HFFc6 (cell line): ENCODE results near the gene SLC26A4. TPM values are rescaled to one million over a fixed set of nuclear protein-coding genes. Genes with fewer than 3 reads are reported as not detected.

Source experiments
- DNase-seq: peaks from one replicate; pipeline ENCODE4 v3.0.0-alpha.2; 2018
- H3K27ac Mint-ChIP-seq: 2 replicates; pipeline ENCODE4 v1.8.0; 2020; ENCODE audit warnings: mild to moderate bottlenecking, mixed read lengths
- H3K27me3 Mint-ChIP-seq: 2 replicates; pipeline ENCODE4 v1.8.0; 2021; ENCODE audit warnings: mild to moderate bottlenecking, moderate library complexity, mixed read lengths; ENCODE audit not compliant: insufficient read depth
- H3K36me3 Mint-ChIP-seq: 2 replicates; pipeline ENCODE4 v1.8.0; 2021; ENCODE audit warnings: low read depth, mixed read lengths
- H3K4me1 Mint-ChIP-seq: 2 replicates; pipeline ENCODE4 v1.8.0; 2020; ENCODE audit warnings: low read depth, mixed read lengths
- H3K4me3 Mint-ChIP-seq: 2 replicates; pipeline ENCODE4 v1.8.0; 2020; ENCODE audit warnings: mild to moderate bottlenecking, moderate library complexity, mixed read lengths
- H3K9me3 Mint-ChIP-seq: 2 replicates; pipeline ENCODE4 v1.8.0; 2020; ENCODE audit warnings: mild to moderate bottlenecking, mixed read lengths
- total RNA-seq, 6 experiments: library from RNA; stranded (reverse); fragmentation: NEBNext Ultra II Directional; extraction: Animal tissue kit (Norgen Biotek cat#: 25700); gene quantifications; 2 replicates in 1 of 6; 3 replicates in 5 of 6; pipeline ENCODE4 v1.2.3, GENCODE V29; 2021
- TF ChIP-seq, protein P1 (sequence below): fragments of 200-600 bp; sonication (generic); IDR thresholded peaks from 2 replicates; pipeline ENCODE4 v1.5.0; 2021; ENCODE audit warnings: antibody characterized with exemption, mild to moderate bottlenecking

SLC26A4 gene
- total RNA-seq, 6 experiments from 2014 or later: 0.18 to 0.63 (median 0.21) TPM; not detected in 1

GRCh38 chr7:107658467-107658866 is 2.2 kb upstream of the SLC26A4 start:
- Mint-ChIP-seq H3K9me3 (no peaks in the 10 kb centered on the region), H3K4me3 (no peak overlapping the region), H3K27me3 (peaks cover 8% of the 10 kb centered on the region), H3K36me3 (no peaks in the 10 kb centered on the region), H3K27ac (no peak overlapping the region), H3K4me1 (peaks cover 31% of the 10 kb centered on the region)
- TF ChIP-seq, protein P1, sequence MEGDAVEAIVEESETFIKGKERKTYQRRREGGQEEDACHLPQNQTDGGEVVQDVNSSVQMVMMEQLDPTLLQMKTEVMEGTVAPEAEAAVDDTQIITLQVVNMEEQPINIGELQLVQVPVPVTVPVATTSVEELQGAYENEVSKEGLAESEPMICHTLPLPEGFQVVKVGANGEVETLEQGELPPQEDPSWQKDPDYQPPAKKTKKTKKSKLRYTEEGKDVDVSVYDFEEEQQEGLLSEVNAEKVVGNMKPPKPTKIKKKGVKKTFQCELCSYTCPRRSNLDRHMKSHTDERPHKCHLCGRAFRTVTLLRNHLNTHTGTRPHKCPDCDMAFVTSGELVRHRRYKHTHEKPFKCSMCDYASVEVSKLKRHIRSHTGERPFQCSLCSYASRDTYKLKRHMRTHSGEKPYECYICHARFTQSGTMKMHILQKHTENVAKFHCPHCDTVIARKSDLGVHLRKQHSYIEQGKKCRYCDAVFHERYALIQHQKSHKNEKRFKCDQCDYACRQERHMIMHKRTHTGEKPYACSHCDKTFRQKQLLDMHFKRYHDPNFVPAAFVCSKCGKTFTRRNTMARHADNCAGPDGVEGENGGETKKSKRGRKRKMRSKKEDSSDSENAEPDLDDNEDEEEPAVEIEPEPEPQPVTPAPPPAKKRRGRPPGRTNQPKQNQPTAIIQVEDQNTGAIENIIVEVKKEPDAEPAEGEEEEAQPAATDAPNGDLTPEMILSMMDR: no peak
- DNase-seq: no peak

DNA sequence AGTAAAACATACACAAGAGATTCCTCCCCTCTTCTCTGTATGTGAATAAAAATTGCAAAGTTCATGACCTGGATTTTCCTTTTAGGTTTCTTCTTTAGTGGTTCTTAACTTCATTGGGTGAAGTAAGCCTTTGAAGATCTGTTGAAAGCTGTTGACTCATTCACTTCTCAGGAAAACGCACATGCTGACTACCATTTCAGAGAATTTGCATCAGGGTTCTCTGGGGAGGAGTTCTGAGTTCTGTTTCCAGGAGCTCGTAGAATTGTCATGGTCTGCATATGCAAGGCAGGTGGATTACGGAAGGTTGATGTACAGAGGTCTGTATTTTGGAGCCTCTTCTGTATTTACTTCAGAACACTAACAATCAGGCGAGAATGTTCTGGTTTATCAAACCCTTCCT is 962 bp upstream of the SLC26A4 start:
- TF ChIP-seq, protein P1: no peak
- H3K36me3 Mint-ChIP-seq: no peaks in the 10 kb centered on the region
- H3K4me1 Mint-ChIP-seq: peaks cover 31% of the 10 kb centered on the region
- H3K9me3 Mint-ChIP-seq: no peaks in the 10 kb centered on the region
- peak overlapping the region; percentile 20; the same call in 1 of the 2 replicates for H3K27ac Mint-ChIP-seq
- DNase-seq: peak; percentile 68
- H3K4me3 Mint-ChIP-seq: no peak overlapping the region; the same call in 1 of the 2 replicates
- peaks cover 8% of the 10 kb centered on the region for H3K27me3 Mint-ChIP-seq

DNA sequence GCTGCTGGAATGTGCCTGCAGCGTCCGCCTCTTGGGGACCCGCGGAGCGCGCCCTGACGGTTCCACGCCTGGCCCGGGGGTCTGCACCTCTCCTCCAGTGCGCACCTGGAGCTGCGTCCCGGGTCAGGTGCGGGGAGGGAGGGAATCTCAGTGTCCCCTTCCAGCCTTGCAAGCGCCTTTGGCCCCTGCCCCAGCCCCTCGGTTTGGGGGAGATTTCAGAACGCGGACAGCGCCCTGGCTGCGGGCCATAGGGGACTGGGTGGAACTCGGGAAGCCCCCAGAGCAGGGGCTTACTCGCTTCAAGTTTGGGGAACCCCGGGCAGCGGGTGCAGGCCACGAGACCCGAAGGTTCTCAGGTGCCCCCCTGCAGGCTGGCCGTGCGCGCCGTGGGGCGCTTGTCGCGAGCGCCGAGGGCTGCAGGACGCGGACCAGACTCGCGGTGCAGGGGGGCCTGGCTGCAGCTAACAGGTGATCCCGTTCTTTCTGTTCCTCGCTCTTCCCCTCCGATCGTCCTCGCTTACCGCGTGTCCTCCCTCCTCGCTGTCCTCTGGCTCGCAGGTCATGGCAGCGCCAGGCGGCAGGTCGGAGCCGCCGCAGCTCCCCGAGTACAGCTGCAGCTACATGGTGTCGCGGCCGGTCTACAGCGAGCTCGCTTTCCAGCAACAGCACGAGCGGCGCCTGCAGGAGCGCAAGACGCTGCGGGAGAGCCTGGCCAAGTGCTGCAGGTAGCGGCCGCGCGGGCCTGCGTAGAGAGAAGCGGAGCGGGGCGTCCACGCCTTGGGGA is 645 bp downstream of the SLC26A4 start:
- Mint-ChIP-seq H3K36me3 (no peaks in the 10 kb centered on the region), H3K27me3 (peaks cover 8% of the 10 kb centered on the region), H3K27ac (no peak overlapping the region), H3K4me1 (peaks cover 22% of the 10 kb centered on the region), H3K9me3 (no peaks in the 10 kb centered on the region), H3K4me3 (peak overlapping the region; percentile 85)
- peak; percentile 27 for DNase-seq
- TF ChIP-seq, protein P1: no peak

GRCh38 chr7:107661865-107662379 is 1.3 kb downstream of the SLC26A4 start:
- no peak for DNase-seq
- Mint-ChIP-seq H3K4me3 (peak overlapping the region; percentile 85), H3K4me1 (peaks cover 22% of the 10 kb centered on the region), H3K27me3 (peaks cover 8% of the 10 kb centered on the region), H3K36me3 (no peaks in the 10 kb centered on the region), H3K27ac (no peak overlapping the region), H3K9me3 (no peaks in the 10 kb centered on the region)
- TF ChIP-seq, protein P1: peak; percentile 9; the same call in 1 of the 2 replicates

DNA sequence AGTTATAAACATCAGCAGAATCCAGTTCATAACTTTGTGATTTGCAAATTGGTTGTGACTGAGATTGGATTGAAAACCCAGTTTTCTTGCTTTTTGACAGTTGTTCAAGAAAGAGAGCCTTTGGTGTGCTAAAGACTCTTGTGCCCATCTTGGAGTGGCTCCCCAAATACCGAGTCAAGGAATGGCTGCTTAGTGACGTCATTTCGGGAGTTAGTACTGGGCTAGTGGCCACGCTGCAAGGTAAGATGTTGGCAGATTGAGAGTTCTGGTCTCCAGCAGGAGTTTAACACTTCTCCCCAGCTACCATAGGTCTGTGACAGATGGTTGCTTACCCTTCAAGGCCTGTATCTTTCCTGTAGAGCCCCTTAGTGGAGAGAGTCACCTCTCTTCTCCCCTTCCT is 2.6 kb downstream of the SLC26A4 start:
- no peak for DNase-seq
- TF ChIP-seq, protein P1: no peak
- H3K9me3 Mint-ChIP-seq: no peaks in the 10 kb centered on the region
- H3K4me1 Mint-ChIP-seq: peaks cover 22% of the 10 kb centered on the region
- peaks cover 8% of the 10 kb centered on the region for H3K27me3 Mint-ChIP-seq
- H3K4me3 Mint-ChIP-seq: no peak overlapping the region
- H3K27ac Mint-ChIP-seq: no peak overlapping the region
- H3K36me3 Mint-ChIP-seq: no peaks in the 10 kb centered on the region
